GM18526 (cell line): ENCODE data around the gene HS3ST3A1.

Experiments used
- POLR2A ChIP-seq: IDR thresholded peaks from 3 replicates; pipeline ENCODE4 v1.6.1; 2011; ENCODE audit not compliant: insufficient read length; ENCODE audit errors: extremely low read depth

The HS3ST3A1 gene

GRCh38 chr17:13587487-13588338, 14.0 kb downstream of the HS3ST3A1 start:
- no peak for TF ChIP-seq POLR2A

- TF ChIP-seq POLR2A = no peak
Measured at GRCh38 chr17:13584701-13585080, 17.0 kb downstream of the HS3ST3A1 start.

GRCh38 chr17:13583996-13584700, 17.6 kb downstream of the HS3ST3A1 start:
- no peak for TF ChIP-seq POLR2A

GRCh38 chr17:13582776-13583547, 18.8 kb downstream of the HS3ST3A1 start:
- no peak for TF ChIP-seq POLR2A

GRCh38 chr17:13581925-13582324, 19.8 kb downstream of the HS3ST3A1 start:
- no peak for TF ChIP-seq POLR2A

- TF ChIP-seq POLR2A = no peak
Measured at GRCh38 chr17:13580790-13581189, 20.9 kb downstream of the HS3ST3A1 start.

- no peak for TF ChIP-seq POLR2A
Measured at GRCh38 chr17:13576661-13577526, 24.8 kb downstream of the HS3ST3A1 start.

GRCh38 chr17:13575922-13576419, 25.8 kb downstream of the HS3ST3A1 start:
- no peak for TF ChIP-seq POLR2A

- no peak for TF ChIP-seq POLR2A
Measured at GRCh38 chr17:13575466-13575865, 26.3 kb downstream of the HS3ST3A1 start.

- no peak for TF ChIP-seq POLR2A
Measured at GRCh38 chr17:13572581-13572980, 29.1 kb downstream of the HS3ST3A1 start.

GRCh38 chr17:13569398-13570123, 32.2 kb downstream of the HS3ST3A1 start:
- TF ChIP-seq POLR2A = no peak

GRCh38 chr17:13568582-13569397, 32.9 kb downstream of the HS3ST3A1 start:
- TF ChIP-seq POLR2A = no peak

- TF ChIP-seq POLR2A = no peak
Measured at GRCh38 chr17:13563866-13564265, 37.9 kb downstream of the HS3ST3A1 start.

GRCh38 chr17:13562271-13562800, 39.4 kb downstream of the HS3ST3A1 start:
- TF ChIP-seq POLR2A = no peak
